ENCODE data around the gene MAST4. TPM values are rescaled to one million over a fixed set of nuclear protein-coding genes. Genes with fewer than 3 reads are reported as not detected.

MAST4 gene
- total and polyA plus RNA-seq, 8 donors: 5.9 to 29.7 (median 10.0) TPM

DNA sequence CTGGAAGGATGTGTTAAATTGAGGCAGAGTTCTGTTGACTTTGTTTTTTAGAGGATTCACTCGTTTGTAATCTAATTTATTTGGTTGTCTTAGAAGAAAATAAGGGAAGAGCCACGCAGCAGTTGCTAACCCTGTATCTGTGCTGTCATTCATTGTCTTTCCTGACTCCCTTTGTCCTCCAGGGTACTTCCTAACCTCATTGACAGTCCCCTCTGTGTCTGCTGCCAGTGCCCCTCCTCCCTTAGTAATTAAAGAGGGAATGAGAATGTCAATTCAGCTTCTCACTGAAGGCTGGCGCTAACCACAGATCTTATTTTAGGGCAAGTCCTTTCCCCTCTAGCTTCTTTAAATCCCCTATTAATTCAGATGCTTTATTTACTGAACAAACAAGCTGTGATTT is 84.0 kb downstream of the MAST4 start:
- no peak overlapping the region for H3K27ac ChIP-seq
- ATAC-seq: no peak

DNA sequence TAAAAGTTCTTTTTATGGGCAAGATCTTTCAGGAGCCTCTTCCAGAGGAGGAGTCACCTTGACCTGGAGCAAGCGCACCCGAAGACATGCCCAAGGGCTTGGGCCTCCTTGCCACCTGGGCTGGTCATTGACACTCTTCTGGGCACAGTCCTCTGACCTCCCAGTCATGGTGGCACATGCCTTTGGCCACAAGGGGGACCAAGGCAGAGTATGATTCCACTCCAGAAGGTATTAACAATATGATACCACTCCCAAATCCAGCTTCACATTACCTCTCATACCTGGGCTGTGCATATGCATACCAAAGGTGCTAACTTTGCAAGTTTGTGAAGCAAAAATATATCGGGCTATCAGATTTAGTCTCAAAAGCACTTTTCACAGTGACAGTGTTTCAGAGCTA is 84.6 kb downstream of the MAST4 start:
- Histone ChIP-seq H3K36me3 (no peaks in the 10 kb centered on the region), H3K27me3 (no peaks in the 10 kb centered on the region), H3K9me3 (no peaks in the 10 kb centered on the region), H3K4me1 (peaks cover 0 to 5% (median 0%) of the 10 kb centered on the region in 3 donors), H3K4me3 (no peak overlapping the region), H3K27ac (no peak overlapping the region)
- TF ChIP-seq, protein P1, sequence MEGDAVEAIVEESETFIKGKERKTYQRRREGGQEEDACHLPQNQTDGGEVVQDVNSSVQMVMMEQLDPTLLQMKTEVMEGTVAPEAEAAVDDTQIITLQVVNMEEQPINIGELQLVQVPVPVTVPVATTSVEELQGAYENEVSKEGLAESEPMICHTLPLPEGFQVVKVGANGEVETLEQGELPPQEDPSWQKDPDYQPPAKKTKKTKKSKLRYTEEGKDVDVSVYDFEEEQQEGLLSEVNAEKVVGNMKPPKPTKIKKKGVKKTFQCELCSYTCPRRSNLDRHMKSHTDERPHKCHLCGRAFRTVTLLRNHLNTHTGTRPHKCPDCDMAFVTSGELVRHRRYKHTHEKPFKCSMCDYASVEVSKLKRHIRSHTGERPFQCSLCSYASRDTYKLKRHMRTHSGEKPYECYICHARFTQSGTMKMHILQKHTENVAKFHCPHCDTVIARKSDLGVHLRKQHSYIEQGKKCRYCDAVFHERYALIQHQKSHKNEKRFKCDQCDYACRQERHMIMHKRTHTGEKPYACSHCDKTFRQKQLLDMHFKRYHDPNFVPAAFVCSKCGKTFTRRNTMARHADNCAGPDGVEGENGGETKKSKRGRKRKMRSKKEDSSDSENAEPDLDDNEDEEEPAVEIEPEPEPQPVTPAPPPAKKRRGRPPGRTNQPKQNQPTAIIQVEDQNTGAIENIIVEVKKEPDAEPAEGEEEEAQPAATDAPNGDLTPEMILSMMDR (IDR thresholded peaks at IDR 0.05): peak in 1 of 4 donors; percentile 10
- ATAC-seq (no peak), FAIRE-seq (no peak), DNase-seq (no peak)
- 93 to 94% methylated on average over 3 of the region's 3 CpGs for WGBS, 2 donors
- intact Hi-C loops (cut with DNase I): no loop called here

More for the DNA sequence above, 84.0 kb downstream of the MAST4 start:
- TF ChIP-seq, protein P1 (IDR thresholded peaks at IDR 0.05): no peak
- FAIRE-seq: no peak
- no peaks in the 10 kb centered on the region for H3K36me3 ChIP-seq
- no peaks in the 10 kb centered on the region for H3K27me3 ChIP-seq
- intact Hi-C loops (cut with DNase I): no loop called here
- peaks cover 0 to 5% (median 0%) of the 10 kb centered on the region in 3 donors for H3K4me1 ChIP-seq
- 70 to 79% methylated on average over 3 of the region's 3 CpGs for WGBS, 2 donors
- no peaks in the 10 kb centered on the region for H3K9me3 ChIP-seq
- no peak overlapping the region for H3K4me3 ChIP-seq
- no peak for DNase-seq

DNA sequence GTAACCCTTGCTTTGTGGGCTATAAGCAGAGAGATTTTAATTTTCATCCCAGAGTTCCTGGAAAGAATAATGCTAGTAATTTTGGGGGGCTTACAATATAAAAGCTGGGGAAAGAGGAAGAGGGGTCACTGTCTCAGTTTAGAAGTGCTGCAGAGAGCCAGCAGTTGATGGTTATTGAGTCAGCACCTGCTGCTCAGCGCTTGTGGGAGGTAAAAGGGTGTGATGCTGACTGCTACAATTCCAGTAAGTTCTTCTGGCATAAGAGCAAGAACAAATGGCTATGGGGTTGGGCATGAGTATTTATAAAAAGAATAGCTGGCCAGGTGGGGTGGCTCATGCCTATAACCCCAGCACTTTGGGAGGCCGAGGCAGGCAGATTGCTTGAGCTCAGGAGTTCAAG is 88.5 kb downstream of the MAST4 start:
- Histone ChIP-seq H3K36me3 (no peaks in the 10 kb centered on the region), H3K4me3 (no peak overlapping the region), H3K9me3 (no peaks in the 10 kb centered on the region), H3K4me1 (peaks cover 1 to 13% (median 7%) of the 10 kb centered on the region in 3 donors), H3K27ac (no peak overlapping the region), H3K27me3 (no peaks in the 10 kb centered on the region)
- FAIRE-seq (no peak), ATAC-seq (peak in 3 of 4 donors; percentile 29 to 66 (median 47)), DNase-seq (no peak)
- intact Hi-C loops (cut with DNase I): no loop called here
- TF ChIP-seq, protein P1 (IDR thresholded peaks at IDR 0.05): no peak
- 81 to 85% methylated on average over 2 of the region's 2 CpGs for WGBS, 2 donors

DNA sequence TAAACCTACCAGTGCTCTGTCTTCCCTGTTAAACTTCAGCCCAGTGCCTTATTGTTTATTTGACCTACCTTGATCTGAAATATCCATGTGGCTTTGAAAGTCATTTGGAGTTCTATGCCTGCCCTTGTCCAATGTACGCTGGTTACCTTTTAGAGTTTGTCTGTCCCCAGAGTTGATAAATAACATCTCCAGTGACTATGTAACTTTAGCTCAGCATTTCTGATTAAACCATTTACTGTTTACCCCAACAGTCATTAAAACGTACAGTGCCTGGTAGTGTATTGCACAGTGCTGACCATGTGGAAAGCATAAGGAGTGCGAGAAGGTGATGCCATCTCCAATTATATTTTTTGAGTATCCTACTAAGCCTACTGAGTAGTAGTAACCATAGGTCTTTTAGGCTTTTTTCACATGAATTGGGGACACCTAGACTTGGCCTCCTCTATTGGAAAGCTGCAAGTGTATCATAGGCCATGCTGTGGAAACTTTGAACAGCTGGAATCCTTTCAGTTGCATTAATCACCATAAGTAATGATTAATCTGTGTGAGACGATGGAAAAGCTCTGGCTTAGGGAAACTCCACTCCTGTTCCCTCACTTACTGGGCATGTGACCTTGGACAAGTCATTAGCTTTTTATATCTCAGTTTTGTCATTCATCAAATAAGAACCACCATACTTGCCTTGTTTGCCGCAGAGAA is 93.5 kb downstream of the MAST4 start:
- DNase-seq: peak in 3 of 6 donors; percentile 29 to 51 (median 31)
- no peak for FAIRE-seq

More for the DNA sequence above, 93.5 kb downstream of the MAST4 start:
- ATAC-seq: peak; percentile 90 to 95 (median 94)
- Histone ChIP-seq H3K27me3 (no peaks in the 10 kb centered on the region), H3K27ac (peak overlapping the region; percentile 39 to 89 (median 60)), H3K4me1 (peaks cover 9 to 15% (median 10%) of the 10 kb centered on the region in 3 donors), H3K36me3 (no peaks in the 10 kb centered on the region), H3K9me3 (no peaks in the 10 kb centered on the region), H3K4me3 (no peak overlapping the region)
- 17 to 23% methylated on average over 5 of the region's 5 CpGs for WGBS, 2 donors
- intact Hi-C loops (cut with DNase I): no loop called here
- TF ChIP-seq, protein P1 (IDR thresholded peaks at IDR 0.05): no peak

Data from pancreas (tissue), 10 donors.